Measurements from ENCODE around the gene LPAR2. TPM values are rescaled to one million over a fixed set of nuclear protein-coding genes. Genes with fewer than 3 reads are reported as not detected.

The LPAR2 gene
- polyA plus RNA-seq, 1 donor (not counting 4 experiments of a cell fraction or from before 2014, with no cell fraction given): 7.3 TPM

- peak overlapping the region; percentile 7 for H3K9ac ChIP-seq (ENCODE audit: control insufficient read depth, extremely low read depth, insufficient read depth, low read length)
- no peak overlapping the region for H2AFZ ChIP-seq (ENCODE audit: control insufficient read depth, low read length)
- H3K9me1 ChIP-seq (ENCODE audit: control insufficient read depth, extremely low read depth, insufficient read depth, low read length): no peaks in the 10 kb centered on the region
- H3K4me3 ChIP-seq (ENCODE audit: control insufficient read depth in 2 of 3, extremely low read depth in 1 of 3, insufficient read depth in 2 of 3, low read depth in 1 of 3, low read length in 3 of 3): no peak overlapping the region
- no peak overlapping the region for H3K4me2 ChIP-seq (ENCODE audit: control insufficient read depth, extremely low read depth, insufficient read depth, low read depth, low read length)
- H3K36me3 ChIP-seq (ENCODE audit: control insufficient read depth in 2 of 2, extremely low read depth in 1 of 2, insufficient read depth in 2 of 2, low read length in 2 of 2): no peaks in the 10 kb centered on the region
- DNase-seq (ENCODE audit: low read depth, low spot score) (no peak), FAIRE-seq (no peak)
- H3K27me3 ChIP-seq (ENCODE audit: control insufficient read depth, extremely low read depth, insufficient read depth, low read length): no peaks in the 10 kb centered on the region
- no peaks in the 10 kb centered on the region for H3K79me2 ChIP-seq (ENCODE audit: control insufficient read depth, insufficient read depth, low read length)
- TF ChIP-seq CTCF (optimal IDR thresholded peaks at IDR 0.05 in 1 of 3, IDR thresholded peaks at IDR 0.05 in 1 of 3, conservative IDR thresholded peaks at IDR 0.05 in 1 of 3; ENCODE audit: extremely low read depth in 1 of 3, insufficient read depth in 2 of 3, low read length in 3 of 3) (no peak), EZH2 (IDR thresholded peaks at IDR 0.05; ENCODE audit: low read length) (no peak)
- H3K27ac ChIP-seq (ENCODE audit: control insufficient read depth, insufficient read depth, low read length): no peak overlapping the region
- no peaks in the 10 kb centered on the region for H4K20me1 ChIP-seq (ENCODE audit: control insufficient read depth, extremely low read depth, insufficient read depth, low read length)
- H3K4me1 ChIP-seq (ENCODE audit: control insufficient read depth, extremely low read depth, insufficient read depth, low read length): no peaks in the 10 kb centered on the region
- no peaks in the 10 kb centered on the region for H3K9me3 ChIP-seq (ENCODE audit: control insufficient read depth, low read depth, low read length)
- dilution Hi-C loops (cut with MboI; ENCODE audit: extremely low pct_ligation_motif_present, low sequenced_read_pairs): no loop called here
These were observed 47.6 kb downstream of the LPAR2 start for GRCh38 chr19:19580418-19580817.

DNA sequence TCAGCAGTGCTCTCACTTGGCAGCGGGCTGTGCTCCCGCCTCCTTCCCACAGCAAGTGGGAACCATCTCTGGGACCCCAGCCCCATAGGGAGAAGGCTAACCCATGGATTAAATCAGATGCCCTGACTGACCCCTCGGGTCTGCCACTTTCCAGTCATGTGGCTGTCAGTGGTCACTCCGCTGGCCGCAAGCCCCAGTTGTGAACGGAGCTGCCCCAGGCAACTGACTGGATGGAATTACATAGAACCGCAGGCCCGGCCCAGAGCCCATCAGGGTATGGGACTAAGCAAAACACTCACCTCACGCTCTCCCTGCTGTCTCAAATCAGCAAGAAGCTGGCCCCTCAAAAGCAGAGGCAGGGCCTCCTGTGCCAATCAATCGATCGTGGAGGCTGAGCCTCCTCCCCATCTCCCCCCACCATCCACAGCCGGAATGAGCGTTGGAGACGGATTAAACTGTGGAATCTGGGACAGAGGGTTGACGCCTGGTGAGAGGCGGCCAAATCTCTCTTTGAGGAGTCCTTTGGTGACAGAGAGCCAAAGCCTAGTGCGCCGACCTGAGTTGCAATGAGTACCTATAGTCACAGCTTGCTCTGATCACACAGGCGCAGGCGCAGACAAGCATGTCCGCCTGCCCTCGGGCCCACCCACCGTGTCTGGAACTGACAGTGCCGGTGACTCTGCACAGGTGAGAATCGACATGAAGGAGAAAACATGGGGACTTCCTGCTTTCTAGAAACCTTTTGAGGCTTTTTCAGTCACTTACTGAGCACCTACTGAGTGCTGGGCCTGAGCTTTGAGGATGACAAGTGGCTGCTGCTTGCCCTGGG lies 48.3 kb downstream of the LPAR2 start:
- no peak overlapping the region for H3K27ac ChIP-seq (ENCODE audit: control insufficient read depth, insufficient read depth, low read length)
- H3K9ac ChIP-seq (ENCODE audit: control insufficient read depth, extremely low read depth, insufficient read depth, low read length): peak overlapping the region; percentile 7
- no peaks in the 10 kb centered on the region for H3K4me1 ChIP-seq (ENCODE audit: control insufficient read depth, extremely low read depth, insufficient read depth, low read length)
- no peak overlapping the region for H3K4me3 ChIP-seq (ENCODE audit: control insufficient read depth in 2 of 3, extremely low read depth in 1 of 3, insufficient read depth in 2 of 3, low read depth in 1 of 3, low read length in 3 of 3)
- dilution Hi-C loops (cut with MboI; ENCODE audit: extremely low pct_ligation_motif_present, low sequenced_read_pairs): no loop called here
- no peak for TF ChIP-seq CTCF (optimal IDR thresholded peaks at IDR 0.05 in 1 of 3, IDR thresholded peaks at IDR 0.05 in 1 of 3, conservative IDR thresholded peaks at IDR 0.05 in 1 of 3; ENCODE audit: extremely low read depth in 1 of 3, insufficient read depth in 2 of 3, low read length in 3 of 3)
- TF ChIP-seq EZH2 (IDR thresholded peaks at IDR 0.05; ENCODE audit: low read length): no peak
- peak overlapping the region; percentile 27 for H2AFZ ChIP-seq (ENCODE audit: control insufficient read depth, low read length)
- DNase-seq (ENCODE audit: low read depth, low spot score) (no peak), FAIRE-seq (no peak)
- no peaks in the 10 kb centered on the region for H3K79me2 ChIP-seq (ENCODE audit: control insufficient read depth, insufficient read depth, low read length)
- no peaks in the 10 kb centered on the region for H3K36me3 ChIP-seq (ENCODE audit: control insufficient read depth in 2 of 2, extremely low read depth in 1 of 2, insufficient read depth in 2 of 2, low read length in 2 of 2)
- no peak overlapping the region for H3K4me2 ChIP-seq (ENCODE audit: control insufficient read depth, extremely low read depth, insufficient read depth, low read depth, low read length)
- H3K9me1 ChIP-seq (ENCODE audit: control insufficient read depth, extremely low read depth, insufficient read depth, low read length): no peaks in the 10 kb centered on the region
- no peaks in the 10 kb centered on the region for H3K9me3 ChIP-seq (ENCODE audit: control insufficient read depth, low read depth, low read length)
- H3K27me3 ChIP-seq (ENCODE audit: control insufficient read depth, extremely low read depth, insufficient read depth, low read length): no peaks in the 10 kb centered on the region
- no peaks in the 10 kb centered on the region for H4K20me1 ChIP-seq (ENCODE audit: control insufficient read depth, extremely low read depth, insufficient read depth, low read length)

Data from keratinocyte (primary cell).